Measurements from ENCODE around the gene RFNG. TPM values are rescaled to one million over a fixed set of nuclear protein-coding genes. Genes with fewer than 3 reads are reported as not detected.

The RFNG gene
- total and polyA plus RNA-seq, 4 donors, result 28.2 to 73.0 (median 31.2) TPM

- Histone ChIP-seq H3K9me3 (ENCODE audit: control insufficient read depth, low read length) (no peaks in the 10 kb centered on the region), H3K27me3 (ENCODE audit: control insufficient read depth in 1 of 2, insufficient read depth in 2 of 2, low read length in 1 of 2) (no peaks in the 10 kb centered on the region), H3K36me3 (ENCODE audit: control insufficient read depth in 1 of 2, insufficient read depth in 2 of 2, low read length in 1 of 2) (no peaks in the 10 kb centered on the region), H3K4me1 (ENCODE audit: control insufficient read depth in 1 of 2, insufficient read depth in 2 of 2, low read length in 2 of 2) (no peaks in the 10 kb centered on the region), H3K4me3 (ENCODE audit: low read length in 2 of 2) (no peak overlapping the region), H3K27ac (ENCODE audit: low read depth in 1 of 2, low read length in 2 of 2) (no peak overlapping the region)
- intact Hi-C loops (cut with DNase I), result no loop called here
- ATAC-seq (ENCODE audit: low FRiP score) (no peak), DNase-seq (no peak)
- 74 to 75% methylated on average over 19 of the region's 19 CpGs for WGBS, 2 donors
Measured at GRCh38 chr17:82018152-82018988, 33.2 kb downstream of the RFNG start.

DNA sequence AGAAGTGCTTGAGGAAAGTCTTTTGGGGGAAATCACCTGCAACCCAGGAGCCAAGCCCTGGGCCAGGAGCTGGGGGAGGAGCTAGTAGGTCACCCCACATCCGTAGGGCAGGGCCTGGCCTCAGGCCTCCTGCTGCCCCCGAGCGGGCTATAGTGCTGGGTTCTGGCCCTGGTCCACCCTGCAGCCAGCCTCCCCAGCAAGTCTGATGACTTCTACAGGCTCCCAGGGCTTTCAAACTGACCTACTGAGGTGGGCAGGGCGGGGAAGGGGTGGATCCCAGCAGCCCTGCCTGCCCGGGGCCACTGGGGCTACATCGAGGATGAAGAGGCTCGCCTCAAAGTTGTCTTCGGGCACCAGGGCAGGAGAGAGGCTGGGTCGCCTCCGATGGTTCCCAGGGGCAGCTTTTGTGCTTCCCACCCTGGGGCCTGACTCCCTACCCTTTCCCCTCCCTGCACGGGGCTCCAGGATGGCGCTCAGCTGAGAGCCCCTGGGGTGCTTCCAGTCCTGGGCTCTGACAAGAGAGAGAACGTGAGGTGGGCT, 33.9 kb downstream of the RFNG start:
- H3K4me3 ChIP-seq (ENCODE audit: low read length in 2 of 2), result no peak overlapping the region
- H3K27me3 ChIP-seq (ENCODE audit: control insufficient read depth in 1 of 2, insufficient read depth in 2 of 2, low read length in 1 of 2), result no peaks in the 10 kb centered on the region
- H3K36me3 ChIP-seq (ENCODE audit: control insufficient read depth in 1 of 2, insufficient read depth in 2 of 2, low read length in 1 of 2), result no peaks in the 10 kb centered on the region
- intact Hi-C loops (cut with DNase I), result no loop called here
- WGBS, 2 donors, result 87% methylated on average over 13 of the region's 13 CpGs
- no peaks in the 10 kb centered on the region for H3K4me1 ChIP-seq (ENCODE audit: control insufficient read depth in 1 of 2, insufficient read depth in 2 of 2, low read length in 2 of 2)
- H3K9me3 ChIP-seq (ENCODE audit: control insufficient read depth, low read length), result no peaks in the 10 kb centered on the region
- DNase-seq (no peak), ATAC-seq (ENCODE audit: low FRiP score) (no peak)
- H3K27ac ChIP-seq (ENCODE audit: low read depth in 1 of 2, low read length in 2 of 2), result no peak overlapping the region

- Histone ChIP-seq H3K36me3 (ENCODE audit: control insufficient read depth in 1 of 2, insufficient read depth in 2 of 2, low read length in 1 of 2) (no peaks in the 10 kb centered on the region), H3K4me3 (ENCODE audit: low read length in 2 of 2) (no peak overlapping the region), H3K27me3 (ENCODE audit: control insufficient read depth in 1 of 2, insufficient read depth in 2 of 2, low read length in 1 of 2) (no peaks in the 10 kb centered on the region), H3K9me3 (ENCODE audit: control insufficient read depth, low read length) (no peaks in the 10 kb centered on the region), H3K27ac (ENCODE audit: low read depth in 1 of 2, low read length in 2 of 2) (no peak overlapping the region), H3K4me1 (ENCODE audit: control insufficient read depth in 1 of 2, insufficient read depth in 2 of 2, low read length in 2 of 2) (no peaks in the 10 kb centered on the region)
- ATAC-seq (ENCODE audit: low FRiP score) (no peak), DNase-seq (no peak)
- intact Hi-C loops (cut with DNase I), result no loop called here
- WGBS, 2 donors, result 86 to 89% methylated on average over 24 of the region's 24 CpGs
Measured at GRCh38 chr17:82016875-82017459, 34.6 kb downstream of the RFNG start.

DNA sequence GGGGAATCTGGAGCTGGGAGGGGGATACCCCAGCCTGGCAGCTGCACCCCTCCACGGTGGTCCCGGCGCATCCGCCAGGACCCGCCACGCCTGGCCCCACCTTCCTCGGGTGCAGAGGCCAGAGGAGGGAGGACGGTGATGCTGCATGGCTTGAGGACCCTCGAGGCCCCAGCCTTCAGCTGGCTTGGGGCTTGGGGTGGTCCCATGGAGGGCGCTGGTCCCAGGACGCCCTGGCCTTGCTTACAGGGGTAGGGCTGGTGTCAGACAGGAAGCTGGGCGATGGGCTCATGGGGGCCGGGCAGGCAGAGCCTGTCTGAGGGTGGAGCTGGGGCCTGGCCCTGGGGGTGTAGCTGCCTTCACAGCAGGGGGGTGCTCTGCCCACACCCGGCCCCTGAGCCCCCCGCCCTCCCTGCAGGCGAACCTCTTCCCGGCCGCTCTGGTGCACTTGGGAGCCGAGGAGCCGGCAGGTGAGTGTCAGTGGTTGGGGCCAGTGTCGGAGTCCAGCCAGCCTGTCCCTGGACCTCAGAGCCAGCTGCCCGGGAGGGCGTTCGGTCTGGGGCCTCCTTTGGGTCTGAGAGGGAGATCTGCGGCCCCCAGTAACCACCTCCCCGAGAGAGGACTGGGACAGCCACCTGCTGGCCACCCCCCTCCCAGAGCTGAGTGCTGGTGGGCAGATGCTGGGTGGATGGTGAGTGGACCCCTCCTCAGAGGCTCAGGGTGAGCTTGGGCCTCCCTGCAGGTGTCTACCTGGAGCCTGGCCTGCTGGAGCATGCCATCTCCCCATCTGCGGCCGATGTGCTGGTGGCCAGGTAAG, 35.3 kb downstream of the RFNG start:
- no peaks in the 10 kb centered on the region for H3K36me3 ChIP-seq (ENCODE audit: control insufficient read depth in 1 of 2, insufficient read depth in 2 of 2, low read length in 1 of 2)
- intact Hi-C loops (cut with DNase I), result no loop called here
- ATAC-seq (ENCODE audit: low FRiP score), result no peak
- H3K27me3 ChIP-seq (ENCODE audit: control insufficient read depth in 1 of 2, insufficient read depth in 2 of 2, low read length in 1 of 2), result no peaks in the 10 kb centered on the region
- no peak overlapping the region for H3K4me3 ChIP-seq (ENCODE audit: low read length in 2 of 2)
- H3K27ac ChIP-seq (ENCODE audit: low read depth in 1 of 2, low read length in 2 of 2), result no peak overlapping the region
- 90 to 91% methylated on average over 28 of the region's 28 CpGs for WGBS, 2 donors
- DNase-seq, result no peak
- no peaks in the 10 kb centered on the region for H3K9me3 ChIP-seq (ENCODE audit: control insufficient read depth, low read length)
- no peaks in the 10 kb centered on the region for H3K4me1 ChIP-seq (ENCODE audit: control insufficient read depth in 1 of 2, insufficient read depth in 2 of 2, low read length in 2 of 2)

DNA sequence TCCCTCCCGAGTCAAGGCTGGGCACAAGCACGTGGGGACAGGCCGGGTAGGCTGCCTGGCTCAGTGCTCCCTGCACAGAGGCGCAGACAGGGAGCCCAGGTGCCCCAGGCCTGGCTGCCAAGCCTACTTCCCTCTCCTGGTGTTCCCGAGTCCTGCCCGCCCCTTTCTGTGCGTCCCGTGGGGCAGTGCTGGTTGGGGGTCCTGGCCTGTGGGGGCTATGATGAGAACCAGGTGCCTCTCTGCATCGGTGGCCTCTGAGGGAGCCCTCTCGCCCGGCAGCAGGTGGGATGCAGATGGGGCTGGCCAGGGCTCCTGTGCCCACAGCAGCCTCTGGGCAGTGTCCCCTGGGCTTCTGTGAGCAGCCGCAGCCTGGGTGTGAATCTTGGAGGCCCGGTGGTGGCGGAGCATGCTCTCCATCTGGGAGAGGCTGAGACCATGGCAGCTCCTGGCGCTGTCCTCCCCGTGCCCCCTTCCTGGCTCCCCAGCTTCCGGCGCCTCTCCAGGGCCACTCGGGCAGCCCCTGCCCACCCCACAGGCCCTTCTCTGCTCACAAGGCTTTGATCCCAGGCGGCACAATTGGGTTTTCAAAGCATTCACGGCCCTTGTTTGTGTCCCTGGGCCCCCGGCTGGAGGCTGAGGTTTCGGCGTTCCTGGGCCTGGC, 36.2 kb downstream of the RFNG start:
- intact Hi-C loops (cut with DNase I), result no loop called here
- ATAC-seq (ENCODE audit: low FRiP score), result no peak

GRCh38 chr17:82014971-82015310, 36.7 kb downstream of the RFNG start:
- Histone ChIP-seq H3K9me3 (ENCODE audit: control insufficient read depth, low read length) (no peaks in the 10 kb centered on the region), H3K4me3 (ENCODE audit: low read length in 2 of 2) (no peak overlapping the region), H3K27me3 (ENCODE audit: control insufficient read depth in 1 of 2, insufficient read depth in 2 of 2, low read length in 1 of 2) (no peaks in the 10 kb centered on the region), H3K36me3 (ENCODE audit: control insufficient read depth in 1 of 2, insufficient read depth in 2 of 2, low read length in 1 of 2) (no peaks in the 10 kb centered on the region), H3K27ac (ENCODE audit: low read depth in 1 of 2, low read length in 2 of 2) (no peak overlapping the region), H3K4me1 (ENCODE audit: control insufficient read depth in 1 of 2, insufficient read depth in 2 of 2, low read length in 2 of 2) (no peaks in the 10 kb centered on the region)
- no peak for DNase-seq
- intact Hi-C loops (cut with DNase I), result no loop called here
- WGBS, 2 donors, result 85 to 89% methylated on average over 13 of the region's 13 CpGs
- no peak for ATAC-seq (ENCODE audit: low FRiP score)

More for the DNA sequence above, 36.2 kb downstream of the RFNG start:
- Histone ChIP-seq H3K9me3 (ENCODE audit: control insufficient read depth, low read length) (no peaks in the 10 kb centered on the region), H3K27me3 (ENCODE audit: control insufficient read depth in 1 of 2, insufficient read depth in 2 of 2, low read length in 1 of 2) (no peaks in the 10 kb centered on the region), H3K4me3 (ENCODE audit: low read length in 2 of 2) (no peak overlapping the region), H3K36me3 (ENCODE audit: control insufficient read depth in 1 of 2, insufficient read depth in 2 of 2, low read length in 1 of 2) (no peaks in the 10 kb centered on the region), H3K4me1 (ENCODE audit: control insufficient read depth in 1 of 2, insufficient read depth in 2 of 2, low read length in 2 of 2) (no peaks in the 10 kb centered on the region), H3K27ac (ENCODE audit: low read depth in 1 of 2, low read length in 2 of 2) (no peak overlapping the region)
- 83 to 87% methylated on average over 23 to 24 of the region's 24 CpGs for WGBS, 2 donors
- no peak for DNase-seq

DNA sequence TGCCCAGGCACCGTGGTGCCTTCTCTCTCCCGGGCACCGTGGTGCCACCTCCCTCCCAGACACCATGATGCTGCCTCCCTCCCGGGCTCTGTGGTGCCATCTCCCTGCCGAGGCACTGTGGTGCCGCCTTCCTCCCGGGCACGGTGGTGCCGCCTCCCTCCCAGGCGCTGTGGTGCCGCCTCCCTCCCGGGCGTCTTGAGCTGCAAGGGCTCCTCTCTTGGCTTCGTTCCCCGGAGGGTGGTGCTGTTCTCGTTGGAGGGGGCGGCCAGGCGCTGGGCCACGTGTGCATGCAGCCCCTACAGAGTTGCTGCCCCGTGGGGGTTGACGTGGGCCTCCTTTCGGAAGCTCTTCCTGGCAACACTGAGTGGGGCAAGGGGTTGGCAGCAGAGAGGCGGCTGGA, 37.2 kb downstream of the RFNG start:
- Histone ChIP-seq H3K4me3 (ENCODE audit: low read length in 2 of 2) (no peak overlapping the region), H3K27ac (ENCODE audit: low read depth in 1 of 2, low read length in 2 of 2) (no peak overlapping the region), H3K27me3 (ENCODE audit: control insufficient read depth in 1 of 2, insufficient read depth in 2 of 2, low read length in 1 of 2) (no peaks in the 10 kb centered on the region), H3K36me3 (ENCODE audit: control insufficient read depth in 1 of 2, insufficient read depth in 2 of 2, low read length in 1 of 2) (no peaks in the 10 kb centered on the region), H3K9me3 (ENCODE audit: control insufficient read depth, low read length) (no peaks in the 10 kb centered on the region), H3K4me1 (ENCODE audit: control insufficient read depth in 1 of 2, insufficient read depth in 2 of 2, low read length in 2 of 2) (no peaks in the 10 kb centered on the region)
- intact Hi-C loops (cut with DNase I), result no loop called here
- no peak for ATAC-seq (ENCODE audit: low FRiP score)
- no peak for DNase-seq
- WGBS, 2 donors, result 78 to 83% methylated on average over 22 to 23 of the region's 23 CpGs

- H3K36me3 ChIP-seq (ENCODE audit: control insufficient read depth in 1 of 2, insufficient read depth in 2 of 2, low read length in 1 of 2), result no peaks in the 10 kb centered on the region
- no peak overlapping the region for H3K4me3 ChIP-seq (ENCODE audit: low read length in 2 of 2)
- intact Hi-C loops (cut with DNase I), result no loop called here
- 78 to 81% methylated on average over 15 to 16 of the region's 16 CpGs for WGBS, 2 donors
- peak; percentile 1 for ATAC-seq (ENCODE audit: low FRiP score)
- no peak for DNase-seq
- no peaks in the 10 kb centered on the region for H3K9me3 ChIP-seq (ENCODE audit: control insufficient read depth, low read length)
- no peaks in the 10 kb centered on the region for H3K27me3 ChIP-seq (ENCODE audit: control insufficient read depth in 1 of 2, insufficient read depth in 2 of 2, low read length in 1 of 2)
- H3K27ac ChIP-seq (ENCODE audit: low read depth in 1 of 2, low read length in 2 of 2), result no peak overlapping the region
- H3K4me1 ChIP-seq (ENCODE audit: control insufficient read depth in 1 of 2, insufficient read depth in 2 of 2, low read length in 2 of 2), result no peaks in the 10 kb centered on the region
Measured at GRCh38 chr17:82013772-82014321, 37.8 kb downstream of the RFNG start.
